ENCODE results near the gene OR5K1.

OR5K1 gene

DNA sequence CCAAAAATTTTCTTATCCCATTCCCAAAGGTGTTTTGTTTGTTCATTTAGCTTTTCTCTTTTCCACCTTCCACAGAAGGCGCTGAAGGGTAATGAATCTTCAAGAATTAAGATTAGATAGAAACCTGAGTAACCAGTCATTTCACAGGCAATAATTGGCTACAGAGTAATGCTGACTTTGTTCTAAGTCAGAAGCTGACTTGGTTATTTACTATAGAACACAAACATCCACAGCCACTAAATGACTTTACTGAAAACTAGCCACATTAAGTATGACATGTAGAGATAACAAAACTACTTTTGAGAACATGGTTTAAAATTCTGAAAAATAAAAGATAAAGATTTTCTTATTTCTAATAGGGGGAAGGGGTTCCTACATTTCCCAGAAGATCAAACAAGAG lies 51.9 kb downstream of the OR5K1 start:
- DNase-seq (ENCODE audit: low read depth in 3 of 3) = no peak

DNA sequence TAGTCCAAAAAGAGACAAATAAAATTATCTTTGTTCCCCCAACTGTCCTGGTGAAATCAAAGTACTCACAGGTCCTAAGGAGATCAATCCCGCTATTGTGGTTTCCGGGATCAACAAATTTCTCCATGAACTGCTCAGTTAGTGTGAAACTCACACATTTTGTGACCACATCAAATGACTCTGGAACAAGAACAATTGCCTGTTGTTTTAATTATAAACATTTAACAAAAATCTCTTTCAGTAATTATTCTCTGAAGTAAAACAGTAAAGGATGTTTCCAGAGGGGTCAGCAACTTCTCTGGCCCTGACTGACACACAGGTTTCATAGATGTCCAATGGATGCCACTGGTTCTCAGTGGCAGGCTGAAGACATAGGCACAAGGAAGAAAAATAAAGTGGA lies 55.8 kb downstream of the OR5K1 start:
- DNase-seq (ENCODE audit: low read depth in 3 of 3) = no peak

DNA sequence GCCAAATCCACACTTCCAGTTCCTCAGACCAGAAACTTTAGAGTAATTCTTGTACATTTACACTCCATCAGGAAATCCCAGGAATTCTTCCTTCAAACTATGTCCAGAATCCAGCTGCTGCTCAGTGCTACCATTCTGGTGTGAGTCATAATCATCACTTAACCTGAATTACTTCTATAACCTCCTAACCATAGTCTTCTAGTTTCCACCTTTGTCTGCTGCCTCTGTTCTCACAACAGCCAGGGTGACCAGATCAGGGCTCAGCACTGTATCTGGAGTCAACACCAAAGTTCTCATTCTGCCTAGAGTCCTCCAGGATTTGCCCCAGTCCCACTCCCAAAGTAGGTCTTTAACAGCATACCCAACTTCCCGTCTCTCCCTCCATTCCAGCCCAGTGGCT lies 56.4 kb downstream of the OR5K1 start:
- no peak for DNase-seq (ENCODE audit: low read depth in 3 of 3)

DNA sequence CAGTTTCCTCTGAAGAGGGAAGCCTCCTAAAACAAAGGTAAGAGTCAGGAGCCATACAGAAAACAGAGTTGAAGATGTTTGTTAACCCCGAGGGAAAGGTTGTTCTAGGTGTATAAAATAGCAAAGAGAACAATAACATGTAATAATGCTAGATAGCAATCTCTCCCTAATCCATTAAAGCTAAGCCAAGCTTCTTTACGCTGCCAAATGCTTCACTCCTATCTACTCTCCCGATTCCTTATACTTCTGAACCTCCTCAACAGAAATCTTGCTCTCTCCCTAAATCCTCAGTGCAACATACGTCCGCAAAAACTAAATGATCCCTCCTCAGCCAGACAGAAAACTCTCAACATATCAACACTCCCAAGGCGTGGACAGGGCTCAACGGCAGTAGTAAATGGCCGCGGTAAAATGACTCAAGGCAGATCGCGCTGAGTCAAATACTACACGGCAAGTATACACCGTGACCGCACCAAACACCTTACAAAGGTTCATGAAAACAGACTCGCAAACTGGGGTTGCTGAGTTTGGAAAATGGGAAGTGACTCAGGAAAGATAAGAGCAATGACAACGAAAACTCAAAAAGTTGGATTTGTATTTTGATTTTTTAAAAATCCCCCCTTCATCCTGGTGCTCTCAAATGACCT lies 59.0 kb downstream of the OR5K1 start:
- peak; percentile 31 to 57 (median 52) for DNase-seq (ENCODE audit: low read depth in 3 of 3)

Measured in stimulated activated CD4-positive, alpha-beta T cell treated with anti-CD3 and anti-CD28 coated beads, TNF-alpha, amount 100 ng/mL, for 48 hours (primary cell).